Measurements from ENCODE around the gene SMYD3. TPM values are rescaled to one million over a fixed set of nuclear protein-coding genes. Genes with fewer than 3 reads are reported as not detected.

The SMYD3 gene
- total RNA-seq, 4 donors from 2014 or later, result 12.0 to 15.0 (median 13.2) TPM

- Histone ChIP-seq H3K27me3 (no peaks in the 10 kb centered on the region), H3K9me3 (no peaks in the 10 kb centered on the region), H3K4me3 (no peak overlapping the region), H3K4me1 (no peaks in the 10 kb centered on the region), H3K27ac (replicated peaks in 1 of 4) (no peak overlapping the region), H3K36me3 (no peaks in the 10 kb centered on the region)
- TF ChIP-seq POLR2A (IDR thresholded peaks at IDR 0.05; ENCODE audit: low read depth) (no peak), POLR2AphosphoS5 (IDR thresholded peaks at IDR 0.05) (no peak), EP300 (IDR thresholded peaks at IDR 0.05) (no peak), CTCF (IDR thresholded peaks at IDR 0.05) (no peak)
- WGBS, result 80% methylated on average over 2 of the region's 2 CpGs
- DNase-seq (ENCODE audit: extremely low spot score), result no peak
- intact Hi-C loops (cut with DNase I), result no loop called here
These were observed 299.0 kb downstream of the SMYD3 start for GRCh38 chr1:246208105-246208504.

GRCh38 chr1:246203180-246203579 lies 303.9 kb downstream of the SMYD3 start:
- intact Hi-C loops (cut with DNase I), result no loop called here
- H3K27me3 ChIP-seq, result no peaks in the 10 kb centered on the region
- H3K36me3 ChIP-seq, result no peaks in the 10 kb centered on the region
- H3K4me3 ChIP-seq, result no peak overlapping the region
- DNase-seq (ENCODE audit: extremely low spot score), result no peak
- no peaks in the 10 kb centered on the region for H3K9me3 ChIP-seq
- H3K27ac ChIP-seq (replicated peaks in 1 of 4), result no peak overlapping the region
- H3K4me1 ChIP-seq, result no peaks in the 10 kb centered on the region
- TF ChIP-seq POLR2AphosphoS5 (IDR thresholded peaks at IDR 0.05), result no peak
- no peak for TF ChIP-seq CTCF (IDR thresholded peaks at IDR 0.05)
- TF ChIP-seq POLR2A (IDR thresholded peaks at IDR 0.05; ENCODE audit: low read depth), result no peak
- TF ChIP-seq EP300 (IDR thresholded peaks at IDR 0.05), result no peak
- 100% methylated on average over 6 of the region's 6 CpGs for WGBS

- no peak for DNase-seq (ENCODE audit: extremely low spot score)
- 93% methylated on average over 4 of the region's 4 CpGs for WGBS
- H3K4me3 ChIP-seq, result no peak overlapping the region
- H3K36me3 ChIP-seq, result no peaks in the 10 kb centered on the region
- H3K9me3 ChIP-seq, result no peaks in the 10 kb centered on the region
- TF ChIP-seq EP300 (IDR thresholded peaks at IDR 0.05), result no peak
- no peaks in the 10 kb centered on the region for H3K27me3 ChIP-seq
- H3K27ac ChIP-seq (replicated peaks in 1 of 4), result no peak overlapping the region
- peaks cover 0 to 7% (median 0%) of the 10 kb centered on the region in 4 donors for H3K4me1 ChIP-seq
- intact Hi-C loops (cut with DNase I), result no loop called here
These were observed 306.3 kb downstream of the SMYD3 start for GRCh38 chr1:246200738-246201137.

- Histone ChIP-seq H3K9me3 (no peaks in the 10 kb centered on the region), H3K27ac (replicated peaks in 1 of 4) (no peak overlapping the region), H3K4me1 (peaks cover 0 to 9% (median 0%) of the 10 kb centered on the region in 4 donors), H3K4me3 (no peak overlapping the region), H3K36me3 (no peaks in the 10 kb centered on the region), H3K27me3 (no peaks in the 10 kb centered on the region)
- no peak for DNase-seq (ENCODE audit: extremely low spot score)
- intact Hi-C loops (cut with DNase I), result no loop called here
- TF ChIP-seq POLR2AphosphoS5 (IDR thresholded peaks at IDR 0.05) (no peak), EP300 (IDR thresholded peaks at IDR 0.05) (no peak), CTCF (IDR thresholded peaks at IDR 0.05) (no peak), POLR2A (IDR thresholded peaks at IDR 0.05; ENCODE audit: low read depth) (no peak)
- 75% methylated on average over 15 of the region's 15 CpGs for WGBS
These were observed 306.9 kb downstream of the SMYD3 start for GRCh38 chr1:246200225-246200624.

- intact Hi-C loops (cut with DNase I), result no loop called here
- Histone ChIP-seq H3K36me3 (no peaks in the 10 kb centered on the region), H3K4me1 (peaks cover 0 to 9% (median 0%) of the 10 kb centered on the region in 4 donors), H3K9me3 (no peaks in the 10 kb centered on the region), H3K27ac (replicated peaks in 1 of 4) (no peak overlapping the region), H3K4me3 (no peak overlapping the region), H3K27me3 (no peaks in the 10 kb centered on the region)
- no peak for DNase-seq (ENCODE audit: extremely low spot score)
- TF ChIP-seq POLR2A (IDR thresholded peaks at IDR 0.05; ENCODE audit: low read depth) (no peak), EP300 (IDR thresholded peaks at IDR 0.05) (no peak), POLR2AphosphoS5 (IDR thresholded peaks at IDR 0.05) (no peak), CTCF (IDR thresholded peaks at IDR 0.05) (no peak)
- 73% methylated on average over 4 of the region's 4 CpGs for WGBS
These were observed 307.9 kb downstream of the SMYD3 start for GRCh38 chr1:246199086-246199645.
